ENCODE results near the gene PCDH12.

- TF ChIP-seq CTCF (IDR thresholded peaks at IDR 0.05; ENCODE audit: extremely low read depth in 1 of 2, insufficient read depth in 1 of 2, low read depth in 1 of 2, low read length in 2 of 2) (no peak), POLR2AphosphoS5 (IDR thresholded peaks at IDR 0.05; ENCODE audit: insufficient read depth, low read depth, low read length) (no peak), GATA2 (IDR thresholded peaks at IDR 0.05; ENCODE audit: insufficient read depth, insufficient read length, low read depth, low read length) (no peak), JUN (IDR thresholded peaks at IDR 0.05; ENCODE audit: borderline replicate concordance, insufficient read depth, insufficient read length, low read depth) (no peak), POLR2A (IDR thresholded peaks at IDR 0.05; ENCODE audit: low read depth, low read length) (no peak), EZH2 (IDR thresholded peaks at IDR 0.05; ENCODE audit: borderline replicate concordance, low read depth, low read length, severe bottlenecking) (no peak), FOS (IDR thresholded peaks at IDR 0.05; ENCODE audit: borderline replicate concordance, insufficient read depth, low read length) (no peak), MAX (IDR thresholded peaks at IDR 0.05; ENCODE audit: insufficient read depth, insufficient read length) (no peak), MYC (IDR thresholded peaks at IDR 0.05; ENCODE audit: low read depth, low read length) (no peak)
Observed at GRCh38 chr5:141916522-141916921, 41.5 kb downstream of the PCDH12 start.
